GM19193 (cell line): ENCODE results near the gene SPATA46.

Source experiments
- POLR2A ChIP-seq: IDR thresholded peaks from 4 replicates; pipeline ENCODE4 v1.6.1; 2011; ENCODE audit not compliant: insufficient read depth, insufficient read length; ENCODE audit errors: extremely low read depth

Gene SPATA46

DNA sequence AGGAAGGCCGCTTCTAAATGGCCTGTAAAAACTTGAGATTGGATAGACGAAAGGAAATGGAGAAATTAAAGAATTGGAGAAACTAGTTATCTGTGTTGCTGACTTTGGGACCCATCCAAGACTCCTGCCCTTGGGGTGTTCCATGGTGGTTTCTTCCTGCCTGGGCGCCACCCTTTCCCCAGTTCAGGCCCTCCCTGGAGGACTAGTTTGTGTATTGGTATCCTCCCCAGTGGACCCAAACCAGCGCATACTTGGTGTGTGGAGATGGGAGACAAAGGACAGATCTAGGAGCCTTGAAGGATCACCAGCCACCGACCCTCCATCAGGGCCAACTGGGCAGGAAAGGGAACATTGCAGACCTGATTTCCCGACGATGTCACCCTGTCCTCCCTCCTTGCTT, 7.1 kb downstream of the SPATA46 start:
- TF ChIP-seq POLR2A, result no peak

DNA sequence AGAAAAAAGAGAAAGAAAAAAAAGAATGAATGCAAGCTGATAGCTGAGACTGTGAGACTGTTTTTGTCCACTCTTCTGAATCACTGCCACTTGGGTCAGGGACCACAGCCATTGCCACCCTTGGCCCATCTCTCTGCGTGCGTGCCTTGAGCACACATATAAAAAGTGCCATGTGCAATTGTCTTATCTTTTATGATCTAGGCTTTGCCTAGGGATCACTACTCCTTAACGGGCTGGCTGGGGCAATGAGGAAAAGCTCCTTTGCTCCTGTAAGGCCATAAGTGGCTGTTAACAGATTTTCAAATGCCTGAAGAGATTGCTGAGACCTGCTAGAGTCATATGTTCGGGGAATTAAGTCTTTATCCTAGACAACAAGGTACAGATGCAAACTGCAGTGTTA, 8.2 kb downstream of the SPATA46 start:
- no peak for TF ChIP-seq POLR2A

DNA sequence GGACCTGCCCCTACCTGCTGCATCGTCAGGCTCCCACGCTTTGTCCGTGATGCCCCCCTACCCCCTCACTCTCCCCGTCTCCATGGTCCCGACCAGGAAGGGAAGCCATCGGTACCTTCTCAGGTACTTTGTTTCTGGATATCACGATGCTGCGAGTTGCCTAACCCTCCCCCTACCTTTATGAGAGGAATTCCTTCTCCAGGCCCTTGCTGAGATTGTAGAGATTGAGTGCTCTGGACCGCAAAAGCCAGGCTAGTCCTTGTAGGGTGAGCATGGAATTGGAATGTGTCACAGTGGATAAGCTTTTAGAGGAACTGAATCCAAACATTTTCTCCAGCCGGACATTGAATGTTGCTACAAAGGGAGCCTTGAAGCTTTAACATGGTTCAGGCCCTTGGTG, 8.9 kb downstream of the SPATA46 start:
- TF ChIP-seq POLR2A, result no peak

DNA sequence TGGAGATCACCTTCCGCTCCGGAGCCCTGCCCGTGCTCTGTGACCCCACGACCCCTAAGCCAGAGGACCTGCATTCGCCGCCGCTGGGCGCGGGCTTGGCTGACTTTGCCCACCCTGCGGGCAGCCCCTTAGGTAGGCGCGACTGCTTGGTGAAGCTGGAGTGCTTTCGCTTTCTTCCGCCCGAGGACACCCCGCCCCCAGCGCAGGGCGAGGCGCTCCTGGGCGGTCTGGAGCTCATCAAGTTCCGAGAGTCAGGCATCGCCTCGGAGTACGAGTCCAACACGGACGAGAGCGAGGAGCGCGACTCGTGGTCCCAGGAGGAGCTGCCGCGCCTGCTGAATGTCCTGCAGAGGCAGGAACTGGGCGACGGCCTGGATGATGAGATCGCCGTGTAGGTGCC, 9.6 kb downstream of the SPATA46 start:
- TF ChIP-seq POLR2A, result no peak

DNA sequence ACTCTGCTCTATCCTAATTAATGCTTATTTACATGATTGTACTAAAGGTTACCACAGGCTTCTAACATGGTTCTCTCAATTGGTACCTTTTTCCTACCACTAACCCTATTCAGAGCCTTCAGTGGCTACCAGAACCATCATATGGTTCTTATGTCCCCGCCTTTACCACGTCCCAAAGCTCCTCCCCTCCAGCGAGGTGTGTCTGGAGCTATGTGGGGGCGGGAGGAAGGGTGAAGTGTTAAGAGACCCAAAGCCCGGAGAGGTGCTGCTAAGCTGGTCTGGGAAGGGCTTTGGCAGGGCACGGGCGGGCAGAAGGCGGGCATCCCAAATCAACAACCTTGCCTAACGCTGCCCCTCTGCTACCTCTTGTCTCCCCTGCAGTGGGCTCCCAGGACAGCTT, 10.0 kb downstream of the SPATA46 start:
- TF ChIP-seq POLR2A, result no peak

DNA sequence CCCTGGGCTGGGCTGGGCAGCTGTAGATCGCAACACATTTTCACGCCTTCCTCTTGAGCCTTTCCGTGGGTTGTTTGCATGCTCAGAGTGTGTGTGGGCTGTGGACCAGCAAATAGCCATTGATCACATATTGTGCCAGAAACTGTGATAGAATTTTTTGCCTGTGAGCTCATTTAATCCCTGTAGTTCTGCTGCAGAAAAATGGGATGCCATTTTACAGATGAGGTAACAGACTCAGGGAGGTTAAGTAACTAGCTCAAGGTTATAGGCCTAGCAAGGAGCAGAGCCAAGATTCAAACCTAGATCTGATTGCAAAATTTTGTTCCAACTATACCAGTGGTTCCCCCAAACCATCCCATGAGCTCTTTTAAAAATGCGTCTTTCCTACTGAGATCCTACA, 10.5 kb downstream of the SPATA46 start:
- no peak for TF ChIP-seq POLR2A

DNA sequence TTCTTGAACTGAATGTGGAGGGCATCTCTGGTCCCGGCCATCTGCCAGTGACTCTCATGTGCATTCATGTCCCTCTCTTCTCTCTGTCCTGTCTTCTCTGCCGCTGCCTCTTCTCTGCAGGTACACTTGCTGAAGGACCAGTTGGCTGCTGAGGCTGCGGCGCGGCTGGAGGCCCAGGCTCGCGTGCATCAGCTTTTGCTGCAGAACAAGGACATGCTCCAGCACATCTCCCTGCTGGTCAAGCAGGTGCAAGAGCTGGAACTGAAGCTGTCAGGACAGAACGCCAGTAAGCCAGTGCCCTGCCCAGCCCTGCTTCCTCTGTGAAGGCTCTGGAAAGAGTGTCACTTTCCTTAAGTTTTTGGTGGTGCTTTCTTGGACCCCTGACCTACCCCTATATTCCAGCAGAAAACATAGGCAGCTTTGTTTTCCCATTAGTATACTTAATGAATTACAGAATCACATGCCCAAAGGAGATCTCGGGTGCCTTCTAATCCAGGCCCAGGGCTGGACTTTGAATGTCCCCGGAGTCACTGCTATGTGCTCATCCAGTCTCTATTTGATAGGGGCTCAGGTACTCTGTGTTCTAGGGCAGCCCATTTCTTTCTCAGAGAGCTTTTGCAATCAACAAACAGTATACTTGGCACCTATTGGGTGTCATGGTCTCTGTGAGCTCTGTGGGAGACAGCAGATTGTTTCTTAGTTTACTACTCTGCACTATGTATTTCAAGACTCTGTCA, 11.2 kb downstream of the SPATA46 start:
- TF ChIP-seq POLR2A, result no peak

DNA sequence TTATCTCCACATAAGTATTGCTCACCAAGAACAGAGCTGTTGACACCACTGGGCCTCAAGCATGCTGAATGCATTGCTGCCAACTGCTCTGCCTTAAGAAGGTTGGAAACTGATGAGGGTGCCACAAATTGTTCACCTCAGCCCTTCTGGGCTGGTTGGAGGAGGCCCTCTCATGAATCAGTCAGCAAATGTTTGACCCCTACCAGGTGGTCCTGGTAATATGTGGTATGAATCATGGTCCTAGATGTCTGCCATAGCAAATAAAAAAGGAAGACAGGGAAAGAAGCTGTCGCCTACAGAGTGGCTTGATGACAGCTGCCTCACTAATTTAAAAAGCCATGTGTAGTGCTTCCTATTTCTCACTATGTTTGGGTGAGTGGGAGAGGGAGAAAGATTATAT, 12.2 kb downstream of the SPATA46 start:
- TF ChIP-seq POLR2A, result no peak

DNA sequence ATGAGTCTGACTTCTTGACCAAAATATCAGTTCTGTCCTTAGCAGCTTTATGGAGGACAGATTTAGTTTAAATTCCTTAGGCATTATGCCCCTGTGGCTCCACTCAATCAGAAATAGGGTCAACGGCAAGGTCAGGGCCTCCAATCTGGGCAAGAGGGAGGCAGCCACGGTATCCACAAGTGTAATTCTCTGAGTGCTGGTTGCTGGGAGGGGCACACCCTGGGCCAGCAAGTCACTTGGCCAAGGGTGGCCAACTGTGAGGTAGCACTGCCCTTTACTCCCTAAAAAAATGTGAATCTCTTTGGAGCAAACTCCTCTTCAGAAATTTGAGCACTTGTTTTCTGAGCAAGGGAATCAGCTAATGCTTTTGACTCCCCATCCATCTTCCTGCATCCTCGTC, 12.8 kb downstream of the SPATA46 start:
- no peak for TF ChIP-seq POLR2A

DNA sequence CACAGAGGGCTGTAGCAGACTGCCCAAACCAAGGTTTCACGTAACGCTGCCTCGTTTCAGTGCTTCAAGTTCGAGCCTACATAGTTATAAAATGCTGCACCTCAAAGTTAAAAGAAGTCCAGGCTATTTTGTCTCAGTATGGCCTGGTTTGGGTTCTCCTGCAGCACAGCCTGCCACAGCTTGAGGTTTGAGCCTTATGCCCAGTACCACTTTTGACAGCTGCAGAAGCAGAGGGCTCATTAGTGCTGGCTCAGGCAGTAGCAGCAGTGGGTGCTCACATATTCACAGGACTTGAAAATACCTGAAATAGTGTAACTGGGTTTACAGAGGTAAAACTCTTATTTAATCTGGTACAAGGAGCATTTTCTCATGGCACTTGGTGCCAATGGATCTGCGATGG, 15.3 kb downstream of the SPATA46 start:
- TF ChIP-seq POLR2A, result no peak

DNA sequence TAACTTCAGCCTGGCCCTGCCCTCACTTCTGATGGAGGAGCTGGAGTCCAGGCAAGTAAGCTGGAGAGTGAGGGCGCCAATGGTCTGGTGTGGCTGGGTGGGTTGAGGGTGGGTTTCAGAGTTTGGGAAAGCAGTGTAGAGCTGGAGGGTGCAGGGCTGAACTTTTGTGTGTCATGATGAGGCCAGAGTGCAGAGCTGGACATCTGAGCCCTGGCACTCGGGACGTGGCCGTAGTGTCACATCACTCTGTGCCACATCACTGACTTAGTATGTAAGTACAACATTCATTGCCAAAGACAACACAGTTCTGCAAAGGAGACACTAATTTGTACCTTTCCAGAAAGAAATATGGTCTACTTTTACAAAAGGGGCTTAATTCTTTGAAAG, 15.8 kb downstream of the SPATA46 start:
- TF ChIP-seq POLR2A, result no peak

DNA sequence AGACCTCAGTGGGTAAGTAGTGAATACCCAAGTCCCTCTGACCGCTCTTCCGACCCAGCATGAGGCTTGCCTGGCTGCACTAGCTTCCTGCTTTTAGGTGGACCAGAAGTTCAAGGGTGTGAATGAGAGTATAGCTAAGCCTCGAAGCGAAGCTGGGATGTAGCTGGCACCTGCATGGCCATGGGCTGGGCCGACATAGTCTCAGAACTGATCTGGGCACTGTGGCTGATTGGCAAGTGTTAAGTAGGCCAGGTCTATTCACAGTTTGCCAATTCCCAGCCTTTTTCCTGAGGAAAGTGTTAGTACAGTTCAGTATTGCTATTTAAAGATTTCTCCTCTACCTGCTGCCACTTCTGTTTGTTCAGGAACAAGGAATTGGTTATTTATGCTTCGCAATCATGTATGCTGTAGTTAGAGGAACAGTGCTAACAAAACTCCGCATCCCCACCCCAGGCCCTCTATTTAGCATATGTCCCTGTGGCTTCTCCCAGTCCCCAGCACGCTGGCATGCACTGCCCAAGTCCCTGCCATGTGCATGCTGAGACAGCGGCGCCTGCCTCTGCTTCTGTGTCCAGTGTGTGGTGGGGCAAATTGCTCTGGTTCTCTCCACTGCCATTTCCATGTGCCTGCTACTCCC, 16.3 kb downstream of the SPATA46 start:
- TF ChIP-seq POLR2A, result no peak

DNA sequence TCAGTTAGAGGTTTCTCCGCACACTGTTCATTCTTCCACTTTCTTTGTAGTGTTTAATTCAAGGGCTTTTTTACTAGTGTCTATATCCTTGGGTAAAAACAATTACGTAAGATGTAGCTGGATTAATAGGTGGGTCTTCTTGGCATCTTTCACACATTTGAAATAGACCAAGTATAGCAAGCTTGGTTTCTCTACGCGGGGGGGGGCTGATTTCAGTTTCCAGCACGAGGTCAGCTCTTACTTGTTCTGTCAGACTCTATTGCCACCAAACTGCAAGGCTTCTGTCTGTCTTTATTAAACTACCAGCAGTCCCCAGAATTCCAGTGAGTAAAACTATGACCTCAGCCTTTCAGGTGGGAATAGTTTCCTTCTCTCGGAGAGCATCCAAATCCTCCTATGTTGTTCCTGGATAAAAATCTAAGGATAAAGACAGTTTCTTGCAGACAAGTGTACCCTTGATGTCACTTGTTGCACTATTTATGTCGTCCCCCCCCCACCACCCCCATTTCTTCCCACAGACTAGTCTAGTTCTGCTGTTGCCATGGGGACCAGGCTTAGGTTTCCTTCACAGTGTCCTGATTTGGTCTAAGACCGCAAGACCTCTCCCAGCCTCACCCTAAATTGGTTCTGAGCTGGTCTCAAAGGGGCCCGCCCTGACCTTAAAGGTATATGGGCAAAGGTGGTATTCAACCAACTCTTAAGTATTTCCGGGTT, 17.0 kb downstream of the SPATA46 start:
- TF ChIP-seq POLR2A, result no peak

DNA sequence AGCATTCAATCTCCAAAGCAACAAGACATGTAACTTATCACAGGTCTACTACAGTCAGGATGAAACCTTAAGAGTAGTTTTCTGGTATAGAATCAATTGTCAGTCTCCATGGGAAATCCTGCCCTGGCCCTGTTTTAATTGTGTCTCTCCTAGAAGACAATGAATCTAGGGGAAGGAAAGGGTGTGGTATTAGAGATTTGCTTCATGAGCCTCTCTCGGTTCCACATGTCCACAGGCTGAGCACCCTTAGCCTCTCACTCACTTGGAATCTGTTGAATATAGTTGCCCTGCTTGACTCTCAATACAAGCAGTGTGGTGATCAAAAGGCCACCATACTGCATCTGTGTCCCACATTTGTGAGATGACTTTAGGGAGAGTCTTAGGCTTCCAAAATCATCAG, 17.7 kb downstream of the SPATA46 start:
- TF ChIP-seq POLR2A, result no peak

DNA sequence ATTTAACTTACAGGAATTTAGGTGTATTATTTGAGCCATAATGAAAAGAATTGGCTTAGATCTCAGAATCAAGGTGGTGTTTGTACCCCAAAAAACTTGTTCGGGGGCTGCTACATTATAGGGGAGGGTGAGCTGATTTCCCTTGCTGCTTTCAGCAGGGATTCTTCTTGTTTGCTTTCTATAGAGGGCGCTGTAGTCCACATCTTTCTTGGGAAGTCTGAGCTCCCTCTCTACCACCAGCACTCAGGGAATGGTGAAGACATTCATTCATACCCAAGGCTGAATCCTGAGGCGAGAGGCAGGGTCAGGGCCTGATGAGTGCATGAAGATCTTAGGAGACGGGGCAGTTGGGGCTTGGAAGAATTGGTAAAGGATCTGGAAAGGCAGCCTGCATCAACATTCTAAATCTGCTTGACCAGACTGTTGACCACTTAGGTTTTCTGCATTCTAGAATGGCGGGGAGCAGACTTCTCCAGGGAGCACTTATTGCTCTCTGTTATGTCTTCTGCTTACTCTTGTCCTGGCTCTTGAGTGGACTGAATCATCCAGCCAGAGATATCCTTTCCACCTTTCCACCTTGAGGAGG, 18.9 kb downstream of the SPATA46 start:
- no peak for TF ChIP-seq POLR2A

DNA sequence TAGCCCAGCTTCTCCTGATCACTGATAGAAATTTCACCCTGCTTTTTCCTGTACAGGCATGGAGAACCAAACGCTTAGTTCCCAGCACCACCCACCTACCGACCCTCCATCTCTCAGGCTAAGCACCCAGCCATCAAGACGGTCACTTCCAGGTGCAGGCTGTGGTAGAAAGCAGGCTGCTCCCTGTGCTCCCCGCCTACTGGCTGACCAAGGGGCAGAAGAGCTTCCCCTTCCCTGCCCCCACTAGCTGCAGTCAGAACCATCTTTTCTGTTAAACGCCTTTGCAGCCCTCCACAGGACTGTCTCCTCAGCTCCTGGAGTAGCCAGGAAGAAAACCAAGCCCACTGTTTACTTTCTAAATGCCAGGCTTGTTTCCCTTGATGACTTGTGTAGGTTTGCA, 23.0 kb downstream of the SPATA46 start:
- TF ChIP-seq POLR2A, result no peak
